ENCODE results near the gene SPOCK1.

DNA sequence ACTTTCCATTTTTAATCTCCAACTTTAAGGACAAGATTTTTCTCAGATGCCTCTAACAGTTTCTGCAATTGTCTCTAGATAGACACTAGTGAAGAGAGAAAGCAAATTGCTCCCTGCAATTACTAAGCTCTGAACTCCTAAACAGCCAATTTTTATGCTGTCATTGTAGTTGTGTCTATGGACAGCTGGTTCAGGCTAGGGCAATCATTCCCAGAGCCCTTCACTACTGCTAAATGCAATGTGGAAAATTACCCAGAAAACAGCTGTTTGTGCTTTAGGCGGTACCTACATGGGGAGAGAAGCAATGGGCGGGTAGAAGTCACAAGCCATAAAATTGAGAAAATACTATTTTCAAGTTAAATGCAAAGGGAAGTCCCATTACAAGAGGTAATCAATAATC, 211.6 kb downstream of the SPOCK1 start:
- TF ChIP-seq CTBP1 (IDR thresholded peaks at IDR 0.05; ENCODE audit: borderline replicate concordance) (no peak), ZNF384 (IDR thresholded peaks at IDR 0.05) (no peak), SP1 (IDR thresholded peaks at IDR 0.05) (no peak), BHLHE40 (IDR thresholded peaks at IDR 0.05; ENCODE audit: borderline replicate concordance) (no peak), FOXK2 (IDR thresholded peaks at IDR 0.05) (no peak), FOXA1 (IDR thresholded peaks at IDR 0.05) (no peak), ELF4 (IDR thresholded peaks at IDR 0.05) (no peak), HDGF (IDR thresholded peaks at IDR 0.05; ENCODE audit: borderline replicate concordance) (no peak), TARDBP (IDR thresholded peaks at IDR 0.05) (no peak), L3MBTL2 (conservative IDR thresholded peaks at IDR 0.05) (no peak), NFRKB (IDR thresholded peaks at IDR 0.05) (no peak), LEF1 (IDR thresholded peaks at IDR 0.05; ENCODE audit: borderline replicate concordance) (no peak)
- TF ChIP-seq, protein P1, sequence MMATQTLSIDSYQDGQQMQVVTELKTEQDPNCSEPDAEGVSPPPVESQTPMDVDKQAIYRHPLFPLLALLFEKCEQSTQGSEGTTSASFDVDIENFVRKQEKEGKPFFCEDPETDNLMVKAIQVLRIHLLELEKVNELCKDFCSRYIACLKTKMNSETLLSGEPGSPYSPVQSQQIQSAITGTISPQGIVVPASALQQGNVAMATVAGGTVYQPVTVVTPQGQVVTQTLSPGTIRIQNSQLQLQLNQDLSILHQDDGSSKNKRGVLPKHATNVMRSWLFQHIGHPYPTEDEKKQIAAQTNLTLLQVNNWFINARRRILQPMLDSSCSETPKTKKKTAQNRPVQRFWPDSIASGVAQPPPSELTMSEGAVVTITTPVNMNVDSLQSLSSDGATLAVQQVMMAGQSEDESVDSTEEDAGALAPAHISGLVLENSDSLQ (IDR thresholded peaks at IDR 0.05) = no peak

Data from HEK293T (cell line).